Liver (tissue), 9 donors: Measurements from ENCODE around the gene BMAL1. TPM values are rescaled to one million over a fixed set of nuclear protein-coding genes. Genes with fewer than 3 reads are reported as not detected.

Source experiments
- DNase-seq: peaks from one replicate; pipeline ENCODE4 v3.0.0-alpha.2; 2017; ENCODE audit warnings: low spot score
- H3K27ac ChIP-seq, 2 donors: one replicate each; pipeline ENCODE4 v1.7.0; 2013; ENCODE audit warnings: inconsistent platforms in 2 of 2, low read length in 2 of 2, control low read depth in 1 of 2, low read depth in 1 of 2, mild to moderate bottlenecking in 1 of 2
- H3K27me3 ChIP-seq, 4 donors: one replicate each; pipeline versions ENCODE4 v1.6.1 to v1.7.0; 2013; ENCODE audit warnings: low read length in 3 of 4, inconsistent platforms in 1 of 4, mild to moderate bottlenecking in 1 of 4, moderate library complexity in 1 of 4; ENCODE audit not compliant: control insufficient read depth in 4 of 4, insufficient read depth in 4 of 4
- H3K36me3 ChIP-seq, 4 donors: one replicate each; pipeline versions ENCODE4 v1.6.1 to v1.7.0; 2013; ENCODE audit warnings: low read length in 3 of 4, mild to moderate bottlenecking in 3 of 4, low read depth in 1 of 4, moderate library complexity in 1 of 4; ENCODE audit not compliant: control insufficient read depth in 4 of 4, insufficient read depth in 3 of 4
- H3K4me1 ChIP-seq, 4 donors: one replicate each; pipeline versions ENCODE4 v1.6.1 to v1.7.0; 2013; ENCODE audit warnings: low read length in 3 of 4, mild to moderate bottlenecking in 3 of 4, moderate library complexity in 1 of 4; ENCODE audit not compliant: control insufficient read depth in 4 of 4, insufficient read depth in 4 of 4
- H3K4me3 ChIP-seq, 3 donors: one replicate each; pipeline versions ENCODE4 v1.6.1 to v1.7.0; 2013; ENCODE audit warnings: low read length in 3 of 3, control low read depth in 1 of 3, low read depth in 1 of 3, mild to moderate bottlenecking in 1 of 3
- H3K9ac ChIP-seq, 2 donors: one replicate each; pipeline ENCODE4 v1.7.0; 2013; ENCODE audit warnings: low read length in 2 of 2, mild to moderate bottlenecking in 2 of 2, moderate library complexity in 2 of 2, control low read depth in 1 of 2, low read depth in 1 of 2
- H3K9me3 ChIP-seq, 4 donors: one replicate each; pipeline versions ENCODE4 v1.6.1 to v1.7.0; 2013; ENCODE audit warnings: low read length in 3 of 4; ENCODE audit not compliant: control insufficient read depth in 4 of 4
- CTCF ChIP-seq: fragments of 150-350 bp; IDR thresholded peaks from 2 replicates; pipeline ENCODE4 v1.5.1; 2017; ENCODE audit warnings: improper control_type of control experiment, low read depth, low read length; ENCODE audit not compliant: missing input control
- EGR1 ChIP-seq, 2 donors: IDR thresholded peaks; 2 replicates each; pipeline ENCODE4 v1.6.1; 2016 to 2018; ENCODE audit warnings: antibody characterized with exemption in 2 of 2, low read depth in 2 of 2
- FOXA1 ChIP-seq: IDR thresholded peaks from 2 replicates; pipeline ENCODE4 v1.6.1; 2016; ENCODE audit warnings: antibody characterized with exemption
- GABPA ChIP-seq, 2 donors: IDR thresholded peaks in 1 of 2; conservative IDR thresholded peaks in 1 of 2; 2 replicates each; pipeline ENCODE4 v1.6.1; 2016; ENCODE audit warnings: antibody characterized with exemption in 2 of 2, mild to moderate bottlenecking in 1 of 2, moderate library complexity in 1 of 2
- HNF4A ChIP-seq, 2 donors: conservative IDR thresholded peaks; 2 replicates each; pipeline ENCODE4 v1.6.1; 2016; ENCODE audit warnings: antibody characterized with exemption in 2 of 2, mild to moderate bottlenecking in 2 of 2
- HNF4G ChIP-seq: IDR thresholded peaks from 2 replicates; pipeline ENCODE4 v1.6.1; 2016; ENCODE audit warnings: antibody characterized with exemption
- JUND ChIP-seq, 2 donors: IDR thresholded peaks; 2 replicates each; pipeline ENCODE4 v1.6.1; 2016; ENCODE audit warnings: antibody characterized with exemption in 2 of 2
- NR2F2 ChIP-seq: IDR thresholded peaks from 2 replicates; pipeline ENCODE4 v1.6.1; 2016; ENCODE audit warnings: antibody characterized with exemption
- RAD21 ChIP-seq, 2 donors: IDR thresholded peaks; 2 replicates each; pipeline ENCODE4 v1.6.1; 2016; ENCODE audit warnings: antibody characterized with exemption in 2 of 2, mild to moderate bottlenecking in 2 of 2
- REST ChIP-seq: IDR thresholded peaks from 2 replicates; pipeline ENCODE4 v1.6.1; 2016; ENCODE audit warnings: antibody characterized with exemption, mild to moderate bottlenecking
- RXRA ChIP-seq, 2 donors: IDR thresholded peaks; 2 replicates each; pipeline ENCODE4 v1.6.1; 2017 to 2018; ENCODE audit warnings: antibody characterized with exemption in 2 of 2, mild to moderate bottlenecking in 1 of 2
- SP1 ChIP-seq: IDR thresholded peaks from 2 replicates; pipeline ENCODE4 v1.6.1; 2018; ENCODE audit warnings: antibody characterized with exemption, mild to moderate bottlenecking
- TAF1 ChIP-seq: conservative IDR thresholded peaks from 2 replicates; pipeline ENCODE4 v1.6.1; 2016; ENCODE audit warnings: antibody characterized with exemption, mild to moderate bottlenecking
- YY1 ChIP-seq: IDR thresholded peaks from 2 replicates; pipeline ENCODE4 v1.6.1; 2016; ENCODE audit warnings: antibody characterized with exemption, mild to moderate bottlenecking
- ZBTB33 ChIP-seq: IDR thresholded peaks from 2 replicates; pipeline ENCODE4 v1.6.1; 2016; ENCODE audit warnings: antibody characterized with exemption
- WGBS: extraction: QIAGEN DNeasy Blood & Tissue Kit; methylation state at CpG from one replicate; pipeline ENCODE4 v1.1.7; 2013; 5-methylcytosine and 5-hydroxymethylcytosine counted together
- polyA plus RNA-seq, 2 donors: library from polyadenylated mRNA; stranded (reverse) in 1 of 2; unstranded in 1 of 2; fragments of 200-250 nt in 1 of 2; fragments of >200 nt in 1 of 2; fragmentation: Nextera tagmentation in 1 of 2; extraction: Ambion mirVana in 1 of 2; gene quantifications; one replicate each; pipeline versions ENCODE4 v1.2.1 to v1.2.3, GENCODE V29; 2013 to 2015
- total RNA-seq, 2 donors: library from RNA; depleted of rRNA; stranded (reverse); fragments of >200 nt; gene quantifications; one replicate each; pipeline ENCODE4 v1.2.3, GENCODE V29; 2014
- donor health status: healthy.
- donor health status: healthy.
- donor health status: healthy.
- donor health status: healthy.
- donor health status: healthy.

Gene BMAL1
- total and polyA plus RNA-seq, 4 donors, result 4.7 to 39.0 (median 15.0) TPM

GRCh38 chr11:13334034-13334786 lies 56.6 kb downstream of the BMAL1 start:
- Histone ChIP-seq H3K36me3 (no peaks in the 10 kb centered on the region), H3K27ac (peak overlapping the region; percentile 68 to 89), H3K4me1 (peaks cover 33 to 92% (median 90%) of the 10 kb centered on the region in 4 donors), H3K9ac (no peak overlapping the region), H3K27me3 (no peaks in the 10 kb centered on the region), H3K4me3 (no peak overlapping the region), H3K9me3 (no peaks in the 10 kb centered on the region)
- TF ChIP-seq RXRA (IDR thresholded peaks at IDR 0.05), result peak in 1 of 2 donors; percentile 20
- no peak for TF ChIP-seq FOXA1
- DNase-seq, result no peak
- 46% methylated on average over 6 of the region's 6 CpGs for WGBS

GRCh38 chr11:13335319-13335718 lies 57.7 kb downstream of the BMAL1 start:
- DNase-seq, result peak; percentile 60
- 21% methylated on average over 5 of the region's 5 CpGs for WGBS
- TF ChIP-seq HNF4A (conservative IDR thresholded peaks at IDR 0.05) (no peak), FOXA1 (peak; percentile 21), EGR1 (IDR thresholded peaks at IDR 0.05; ENCODE audit: low read depth in 2 of 2) (no peak), HNF4G (no peak), JUND (IDR thresholded peaks at IDR 0.05) (no peak), SP1 (no peak), ZBTB33 (no peak), TAF1 (no peak), RAD21 (IDR thresholded peaks at IDR 0.05) (peak; percentile 88 to 90), CTCF (peak; percentile 77), GABPA (IDR thresholded peaks at IDR 0.05 in 1 of 2, conservative IDR thresholded peaks at IDR 0.05 in 1 of 2) (no peak), RXRA (IDR thresholded peaks at IDR 0.05) (peak in 1 of 2 donors; percentile 14)
- Histone ChIP-seq H3K4me1 (peaks cover 36 to 92% (median 91%) of the 10 kb centered on the region in 4 donors), H3K27me3 (no peaks in the 10 kb centered on the region), H3K9me3 (no peaks in the 10 kb centered on the region), H3K36me3 (no peaks in the 10 kb centered on the region), H3K9ac (no peak overlapping the region), H3K4me3 (no peak overlapping the region), H3K27ac (no peak overlapping the region)

GRCh38 chr11:13336246-13336878 lies 58.8 kb downstream of the BMAL1 start:
- no peak overlapping the region for H3K9ac ChIP-seq
- no peaks in the 10 kb centered on the region for H3K9me3 ChIP-seq
- peaks cover 43 to 92% (median 91%) of the 10 kb centered on the region in 4 donors for H3K4me1 ChIP-seq
- H3K36me3 ChIP-seq, result no peaks in the 10 kb centered on the region
- 44% methylated on average over 9 of the region's 9 CpGs for WGBS
- no peak overlapping the region for H3K27ac ChIP-seq
- no peaks in the 10 kb centered on the region for H3K27me3 ChIP-seq
- H3K4me3 ChIP-seq, result no peak overlapping the region
- no peak for DNase-seq
- TF ChIP-seq GABPA (IDR thresholded peaks at IDR 0.05 in 1 of 2, conservative IDR thresholded peaks at IDR 0.05 in 1 of 2) (no peak), NR2F2 (no peak), HNF4G (no peak), REST (no peak), TAF1 (no peak), YY1 (no peak), RAD21 (IDR thresholded peaks at IDR 0.05) (peak in 1 of 2 donors; percentile 37), EGR1 (IDR thresholded peaks at IDR 0.05; ENCODE audit: low read depth in 2 of 2) (no peak)
